OCI-LY1 (cell line): ENCODE results near the gene LMX1A.

ENCODE experiments used
- EZH2 ChIP-seq: fragments of 200-600 bp; sonication (generic), shearing (Covaris generic); IDR thresholded peaks from 2 replicates; pipeline ENCODE4 v1.8.0; 2017; ENCODE audit warnings: borderline replicate concordance, mixed run types, mild to moderate bottlenecking, antibody characterized with exemption, low read length, moderate library complexity, mixed read lengths
- TF ChIP-seq, protein P1 (sequence below): fragments of 200-600 bp; sonication (generic), shearing (Covaris generic); IDR thresholded peaks from 2 replicates; pipeline ENCODE4 v1.5.1; 2017; ENCODE audit warnings: mild to moderate bottlenecking, antibody characterized with exemption, low read length, moderate library complexity, mixed read lengths

DNA sequence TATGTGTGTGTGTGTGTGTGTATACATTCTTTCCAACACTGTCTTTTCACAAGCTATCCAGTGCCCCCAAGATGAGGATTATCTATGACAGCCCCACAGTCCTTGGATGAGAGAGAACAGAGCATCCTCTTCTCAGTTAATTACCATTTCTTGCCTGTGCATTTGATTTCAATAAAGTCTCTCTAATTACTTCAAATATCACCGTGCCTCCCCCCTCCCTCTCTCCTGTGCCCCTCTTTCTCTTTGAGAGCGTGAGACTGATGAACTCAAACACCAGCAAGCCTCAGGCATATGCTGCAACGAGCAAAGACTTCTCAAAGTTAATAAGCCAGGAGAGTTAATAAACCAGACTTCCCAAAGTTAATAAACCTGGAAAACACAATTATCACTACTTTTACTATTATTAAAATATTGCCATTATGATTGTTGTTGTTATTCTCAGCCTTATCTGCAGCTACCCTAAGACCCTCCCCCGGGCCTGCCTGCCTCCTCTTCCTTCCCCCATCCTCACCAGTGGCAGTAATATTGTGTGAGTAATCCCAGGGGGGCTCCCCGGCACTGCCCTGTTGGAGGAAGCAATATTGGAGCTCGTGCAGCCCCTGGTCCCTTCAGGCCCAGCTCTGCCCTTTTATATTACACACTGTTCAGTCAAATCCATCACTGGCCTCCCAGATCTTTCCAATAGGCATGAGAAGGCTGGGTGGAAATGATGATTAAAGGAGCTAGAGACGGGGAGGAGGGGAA, 30.9 kb downstream of the LMX1A start:
- TF ChIP-seq, protein P1, sequence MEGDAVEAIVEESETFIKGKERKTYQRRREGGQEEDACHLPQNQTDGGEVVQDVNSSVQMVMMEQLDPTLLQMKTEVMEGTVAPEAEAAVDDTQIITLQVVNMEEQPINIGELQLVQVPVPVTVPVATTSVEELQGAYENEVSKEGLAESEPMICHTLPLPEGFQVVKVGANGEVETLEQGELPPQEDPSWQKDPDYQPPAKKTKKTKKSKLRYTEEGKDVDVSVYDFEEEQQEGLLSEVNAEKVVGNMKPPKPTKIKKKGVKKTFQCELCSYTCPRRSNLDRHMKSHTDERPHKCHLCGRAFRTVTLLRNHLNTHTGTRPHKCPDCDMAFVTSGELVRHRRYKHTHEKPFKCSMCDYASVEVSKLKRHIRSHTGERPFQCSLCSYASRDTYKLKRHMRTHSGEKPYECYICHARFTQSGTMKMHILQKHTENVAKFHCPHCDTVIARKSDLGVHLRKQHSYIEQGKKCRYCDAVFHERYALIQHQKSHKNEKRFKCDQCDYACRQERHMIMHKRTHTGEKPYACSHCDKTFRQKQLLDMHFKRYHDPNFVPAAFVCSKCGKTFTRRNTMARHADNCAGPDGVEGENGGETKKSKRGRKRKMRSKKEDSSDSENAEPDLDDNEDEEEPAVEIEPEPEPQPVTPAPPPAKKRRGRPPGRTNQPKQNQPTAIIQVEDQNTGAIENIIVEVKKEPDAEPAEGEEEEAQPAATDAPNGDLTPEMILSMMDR = no peak
- no peak for TF ChIP-seq EZH2
